Tibial nerve (tissue), 4 donors: Measurements from ENCODE around the gene AUTS2.
A peak's percentile ranks its signal among the peaks of the same experiment; 100 is the strongest.

Experiments
- CTCF ChIP-seq, 5 experiments: fragments of 200-600 bp in 3 of 5; fragments of 450-650 bp in 2 of 5; sonication (generic) in 3 of 5; IDR thresholded peaks; one replicate each; pipeline ENCODE4 v1.5.1; 2016 to 2019; ENCODE audit warnings: antibody characterized with exemption in 5 of 5, mild to moderate bottlenecking in 3 of 5, moderate library complexity in 2 of 5
- EP300 ChIP-seq, 2 donors: sonication (generic); formaldehyde crosslinking; IDR thresholded peaks; one replicate each; pipeline ENCODE4 v1.6.1; 2017; ENCODE audit warnings: antibody characterized with exemption in 2 of 2, mild to moderate bottlenecking in 1 of 2
- POLR2A ChIP-seq, 2 donors: fragments of 450-650 bp; IDR thresholded peaks; one replicate each; pipeline ENCODE4 v1.6.1; 2017; ENCODE audit warnings: antibody characterized with exemption in 2 of 2, mild to moderate bottlenecking in 2 of 2, moderate library complexity in 2 of 2

GRCh38 chr7:69893906-69894305, 295.6 kb downstream of the AUTS2 start:
- TF ChIP-seq CTCF (IDR thresholded peaks at IDR 0.05) (peak in 4 of 5 experiments; percentile 18 to 37 (median 27)), POLR2A (IDR thresholded peaks at IDR 0.05) (no peak), EP300 (IDR thresholded peaks at IDR 0.05) (no peak)
